ENCODE data around the gene TEKT1.
A peak's percentile ranks its signal among the peaks of the same experiment; 100 is the strongest.

Gene TEKT1

GRCh38 chr17:6772016-6772415 is 59.5 kb downstream of the TEKT1 start:
- no peak overlapping the region for H3K4me3 ChIP-seq (ENCODE audit: low read depth, low read length)
- TF ChIP-seq CTCF (IDR thresholded peaks at IDR 0.05; ENCODE audit: low read depth, low read length), result no peak

GRCh38 chr17:6768447-6768846 is 63.1 kb downstream of the TEKT1 start:
- no peak for TF ChIP-seq CTCF (IDR thresholded peaks at IDR 0.05; ENCODE audit: low read depth, low read length)
- no peak overlapping the region for H3K4me3 ChIP-seq (ENCODE audit: low read depth, low read length)

- TF ChIP-seq CTCF (IDR thresholded peaks at IDR 0.05; ENCODE audit: low read depth, low read length), result no peak
- no peak overlapping the region for H3K4me3 ChIP-seq (ENCODE audit: low read depth, low read length)
Observed at GRCh38 chr17:6761779-6762178, 69.8 kb downstream of the TEKT1 start.

GRCh38 chr17:6757747-6758146 is 73.8 kb downstream of the TEKT1 start:
- TF ChIP-seq CTCF (IDR thresholded peaks at IDR 0.05; ENCODE audit: low read depth, low read length), result no peak
- no peak overlapping the region for H3K4me3 ChIP-seq (ENCODE audit: low read depth, low read length)

- peak overlapping the region; percentile 65 for H3K4me3 ChIP-seq (ENCODE audit: low read depth, low read length)
- no peak for TF ChIP-seq CTCF (IDR thresholded peaks at IDR 0.05; ENCODE audit: low read depth, low read length)
Observed at GRCh38 chr17:6756425-6757031, 75.0 kb downstream of the TEKT1 start.

GRCh38 chr17:6755731-6756184 is 75.8 kb downstream of the TEKT1 start, which contains the start of gene XAF1:
TSS of gene XAF1 (plus strand) at chr17:6756046. CDS start at chr17:6756079, 33 bp downstream.
- H3K4me3 ChIP-seq (ENCODE audit: low read depth, low read length), result peak within 1 kb of the TSS; percentile 65
- TF ChIP-seq CTCF (IDR thresholded peaks at IDR 0.05; ENCODE audit: low read depth, low read length), result no peak

GRCh38 chr17:6755281-6755680 is 76.2 kb downstream of the TEKT1 start:
- H3K4me3 ChIP-seq (ENCODE audit: low read depth, low read length), result peak overlapping the region; percentile 65
- TF ChIP-seq CTCF (IDR thresholded peaks at IDR 0.05; ENCODE audit: low read depth, low read length), result no peak
